Loucy (cell line): ENCODE results near the gene NKTR.

ENCODE experiments used
- H2AFZ ChIP-seq: fragments of 200-600 bp; sonication (generic); 2 replicates; pipeline ENCODE4 v1.6.0; 2016; ENCODE audit warnings: antibody characterized with exemption, mild to moderate bottlenecking, low read length, moderate library complexity
- H3F3A ChIP-seq: fragments of 200-600 bp; 2 replicates; pipeline ENCODE4 v1.6.0; 2016; ENCODE audit warnings: antibody characterized with exemption, low read depth, mild to moderate bottlenecking
- H3K27me3 ChIP-seq: fragments of 200-600 bp; sonication (generic); 2 replicates; pipeline ENCODE4 v1.6.1; 2014; ENCODE audit warnings: low read length, mild to moderate bottlenecking; ENCODE audit not compliant: insufficient read depth, poor library complexity, severe bottlenecking
- H3K36me3 ChIP-seq: fragments of 200-600 bp; sonication (generic); 2 replicates; pipeline ENCODE4 v1.6.1; 2016; ENCODE audit warnings: low read length; ENCODE audit not compliant: insufficient read depth
- H3K4me1 ChIP-seq: fragments of 200-600 bp; sonication (generic); 2 replicates; pipeline ENCODE4 v1.5.1; 2014; ENCODE audit warnings: low read length, mild to moderate bottlenecking; ENCODE audit not compliant: insufficient read depth, poor library complexity, severe bottlenecking
- H3K4me2 ChIP-seq: fragments of 200-600 bp; sonication (generic); 2 replicates; pipeline ENCODE4 v1.6.0; 2014; ENCODE audit warnings: antibody characterized with exemption, low read length, low read depth, mild to moderate bottlenecking; ENCODE audit not compliant: poor library complexity, severe bottlenecking
- H3K4me3 ChIP-seq: fragments of 200-600 bp; sonication (generic); 2 replicates; pipeline ENCODE4 v1.5.1; 2014; ENCODE audit warnings: low read length, mild to moderate bottlenecking, mixed read lengths; ENCODE audit not compliant: poor library complexity, severe bottlenecking
- H3K79me2 ChIP-seq: fragments of 200-600 bp; sonication (generic); 2 replicates; pipeline ENCODE4 v1.6.1; 2014; ENCODE audit warnings: low read length; ENCODE audit not compliant: insufficient read depth
- H3K9ac ChIP-seq: fragments of 200-600 bp; sonication (generic); 2 replicates; pipeline ENCODE4 v1.6.0; 2014; ENCODE audit warnings: mild to moderate bottlenecking, low read depth, low read length, moderate library complexity; ENCODE audit not compliant: poor library complexity, severe bottlenecking
- H3K9me2 ChIP-seq: fragments of 200-600 bp; sonication (generic); replicated peaks from 2 replicates; pipeline ENCODE4 v1.6.1; 2016; ENCODE audit warnings: low read depth, low read length, mixed read lengths
- H3K9me3 ChIP-seq: fragments of 200-600 bp; sonication (generic); 2 replicates; pipeline ENCODE4 v1.6.1; 2014; ENCODE audit warnings: mild to moderate bottlenecking, antibody characterized with exemption, low read length, low read depth; ENCODE audit not compliant: insufficient read depth
- H4K20me1 ChIP-seq: fragments of 200-600 bp; sonication (generic); 2 replicates; pipeline ENCODE4 v1.6.0; 2014; ENCODE audit warnings: antibody characterized with exemption, low read length, mild to moderate bottlenecking; ENCODE audit not compliant: insufficient read depth, poor library complexity, severe bottlenecking
- CTCF ChIP-seq: fragments of 200-600 bp; sonication (generic); conservative IDR thresholded peaks from 2 replicates; pipeline ENCODE4 v1.5.1; 2014; ENCODE audit warnings: mild to moderate bottlenecking, antibody characterized with exemption, low read length
- EZH2phosphoT487 ChIP-seq: fragments of 200-600 bp; IDR thresholded peaks from 2 replicates; pipeline ENCODE4 v1.6.1; 2018; ENCODE audit warnings: antibody characterized with exemption, mild to moderate bottlenecking, moderate library complexity, borderline replicate concordance

NKTR gene

GRCh38 chr3:42661593-42662022, 61.1 kb downstream of the NKTR start:
- Histone ChIP-seq H3K4me2 (no peak overlapping the region), H3K36me3 (no peaks in the 10 kb centered on the region), H3K4me3 (no peak overlapping the region), H3K27me3 (no peaks in the 10 kb centered on the region), H3K9me3 (no peaks in the 10 kb centered on the region), H3F3A (no peaks in the 10 kb centered on the region), H3K9me2 (no peaks in the 10 kb centered on the region), H2AFZ (no peak overlapping the region), H3K79me2 (no peaks in the 10 kb centered on the region), H3K9ac (no peak overlapping the region), H4K20me1 (no peaks in the 10 kb centered on the region), H3K4me1 (no peaks in the 10 kb centered on the region)
- TF ChIP-seq EZH2phosphoT487 (no peak), CTCF (no peak)

DNA sequence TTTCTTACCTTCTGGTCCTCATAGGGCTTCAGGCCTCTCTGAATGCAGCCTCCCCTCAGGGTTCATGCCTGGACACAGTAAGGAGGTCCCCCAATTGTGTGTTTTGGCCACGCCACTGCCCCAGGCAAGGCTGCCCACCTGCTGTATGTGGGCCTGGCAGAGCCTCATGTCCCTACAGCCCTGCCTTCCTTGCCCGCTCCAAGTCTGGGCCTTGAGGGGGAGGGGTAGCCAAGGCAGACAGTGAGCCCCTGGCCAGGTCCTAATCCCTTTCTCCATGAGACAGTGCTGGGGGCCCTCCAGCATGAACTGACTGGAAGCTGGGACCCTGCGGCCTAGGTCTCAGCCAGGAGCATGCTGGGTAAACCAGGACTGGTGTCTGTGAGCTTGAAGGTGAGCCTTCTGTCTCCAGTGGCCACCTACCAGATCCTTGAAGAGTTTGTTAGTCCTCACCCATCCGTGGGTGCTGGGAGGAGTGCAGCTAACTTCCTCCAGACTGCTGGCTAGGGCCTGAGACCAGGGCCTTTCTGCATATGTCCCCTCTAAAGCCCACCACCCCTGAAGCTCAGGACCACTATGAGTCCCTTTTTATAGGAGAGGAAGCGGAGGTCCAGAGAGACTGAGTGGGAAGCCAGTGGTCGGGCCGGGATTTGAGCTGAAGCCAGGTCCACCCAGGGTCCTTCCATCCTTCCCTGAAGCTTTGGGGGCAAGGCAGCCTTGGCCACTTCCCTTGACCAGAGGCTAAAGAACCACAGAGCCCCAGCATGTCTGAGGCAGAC, 61.7 kb downstream of the NKTR start:
- H3F3A ChIP-seq = no peaks in the 10 kb centered on the region
- H3K36me3 ChIP-seq = no peaks in the 10 kb centered on the region
- no peaks in the 10 kb centered on the region for H3K4me1 ChIP-seq
- no peak overlapping the region for H3K4me3 ChIP-seq
- H2AFZ ChIP-seq = no peak overlapping the region
- H4K20me1 ChIP-seq = no peaks in the 10 kb centered on the region
- H3K27me3 ChIP-seq = no peaks in the 10 kb centered on the region
- no peak overlapping the region for H3K4me2 ChIP-seq
- TF ChIP-seq CTCF = no peak
- TF ChIP-seq EZH2phosphoT487 = no peak
- H3K9me2 ChIP-seq = no peaks in the 10 kb centered on the region
- H3K79me2 ChIP-seq = no peaks in the 10 kb centered on the region
- H3K9ac ChIP-seq = no peak overlapping the region
- no peaks in the 10 kb centered on the region for H3K9me3 ChIP-seq

GRCh38 chr3:42662813-42663535, 62.5 kb downstream of the NKTR start:
- Histone ChIP-seq H3K79me2 (no peaks in the 10 kb centered on the region), H3K4me3 (no peak overlapping the region), H2AFZ (no peak overlapping the region), H3K36me3 (no peaks in the 10 kb centered on the region), H3K9me2 (no peaks in the 10 kb centered on the region), H3K9ac (no peak overlapping the region), H3K9me3 (no peaks in the 10 kb centered on the region), H3K27me3 (no peaks in the 10 kb centered on the region), H3K4me2 (no peak overlapping the region), H4K20me1 (no peaks in the 10 kb centered on the region), H3K4me1 (no peaks in the 10 kb centered on the region), H3F3A (no peaks in the 10 kb centered on the region)
- TF ChIP-seq EZH2phosphoT487 (no peak), CTCF (no peak)
